ENCODE results near the gene DPP6.

Gene DPP6

GRCh38 chr7:154232700-154233099 is 180.5 kb downstream of the DPP6 start:
- peak; percentile 24 for DNase-seq (ENCODE audit: low spot score)

- no peak for DNase-seq (ENCODE audit: low spot score)
Observed at GRCh38 chr7:154241988-154242387, 189.8 kb downstream of the DPP6 start.

DNA sequence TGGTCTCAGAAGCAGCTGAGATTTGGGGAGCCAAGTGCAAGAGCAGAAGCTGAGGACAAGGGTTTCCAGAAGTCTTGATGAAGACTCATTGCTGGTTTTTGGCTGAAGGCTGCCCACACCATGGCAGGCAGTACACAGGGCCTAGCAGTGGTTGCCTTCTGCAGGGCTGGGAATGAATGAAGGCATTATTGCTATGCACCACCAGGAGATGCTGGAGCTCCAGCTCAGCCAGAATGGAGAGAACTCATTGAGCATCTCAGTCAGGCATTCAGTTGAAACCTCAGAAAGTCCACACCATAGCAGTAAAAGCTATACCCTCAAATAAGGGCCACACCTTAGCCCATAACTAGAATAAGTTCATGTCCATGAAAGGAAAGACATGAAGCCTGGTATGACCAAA is 190.5 kb downstream of the DPP6 start:
- DNase-seq (ENCODE audit: low spot score), result no peak

- DNase-seq (ENCODE audit: low spot score), result no peak
Observed at GRCh38 chr7:154252046-154252445, 199.8 kb downstream of the DPP6 start.

DNA sequence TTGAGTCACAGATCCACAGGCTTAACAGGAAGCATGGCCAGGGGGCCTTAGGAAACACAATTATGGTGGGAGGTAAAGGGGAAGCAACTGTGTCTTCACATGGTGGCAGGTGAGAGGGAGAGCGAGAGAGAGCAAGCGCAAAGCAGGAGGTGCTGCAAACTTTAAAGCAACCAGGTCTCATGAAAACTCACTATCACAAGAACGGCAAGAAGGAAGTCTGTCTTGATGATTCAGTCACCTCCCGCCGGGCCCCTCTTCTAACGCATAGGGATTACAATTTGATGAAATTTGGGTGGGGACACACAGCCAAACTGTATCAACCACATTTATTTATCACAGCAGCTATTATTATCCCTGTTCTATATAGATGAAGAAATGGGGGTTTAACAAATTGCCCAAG is 201.6 kb downstream of the DPP6 start:
- DNase-seq (ENCODE audit: low spot score), result no peak

GRCh38 chr7:154255324-154255723 is 203.1 kb downstream of the DPP6 start:
- no peak for DNase-seq (ENCODE audit: low spot score)

GRCh38 chr7:154256150-154256549 is 204.0 kb downstream of the DPP6 start:
- DNase-seq (ENCODE audit: low spot score), result no peak

GRCh38 chr7:154259396-154259795 is 207.2 kb downstream of the DPP6 start:
- DNase-seq (ENCODE audit: low spot score), result no peak

- DNase-seq (ENCODE audit: low spot score), result peak; percentile 78
Observed at GRCh38 chr7:154287356-154287755, 235.2 kb downstream of the DPP6 start.

GRCh38 chr7:154289119-154289518 is 236.9 kb downstream of the DPP6 start:
- DNase-seq (ENCODE audit: low spot score), result no peak

GRCh38 chr7:154296443-154296842 is 244.2 kb downstream of the DPP6 start:
- no peak for DNase-seq (ENCODE audit: low spot score)

DNA sequence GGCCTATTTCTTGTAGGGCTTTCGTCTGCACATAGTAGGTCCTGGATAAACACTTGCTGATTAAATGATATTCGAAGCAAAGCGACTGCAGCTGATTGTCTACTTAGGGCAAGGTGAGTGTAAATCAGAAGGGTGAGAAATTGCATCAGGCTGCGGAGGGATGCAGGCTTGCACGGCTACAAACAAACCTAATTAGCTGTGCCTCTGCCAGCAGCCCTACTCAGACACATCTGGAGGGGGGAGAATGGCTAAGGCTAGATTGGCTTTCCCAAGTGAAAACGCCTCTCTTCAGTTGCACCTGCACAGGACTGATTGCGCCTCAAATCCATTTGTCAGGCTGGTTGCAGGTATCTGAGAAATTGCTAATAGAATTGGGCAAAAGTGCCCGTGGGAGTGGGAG is 247.5 kb downstream of the DPP6 start:
- DNase-seq (ENCODE audit: low spot score), result no peak

DNA sequence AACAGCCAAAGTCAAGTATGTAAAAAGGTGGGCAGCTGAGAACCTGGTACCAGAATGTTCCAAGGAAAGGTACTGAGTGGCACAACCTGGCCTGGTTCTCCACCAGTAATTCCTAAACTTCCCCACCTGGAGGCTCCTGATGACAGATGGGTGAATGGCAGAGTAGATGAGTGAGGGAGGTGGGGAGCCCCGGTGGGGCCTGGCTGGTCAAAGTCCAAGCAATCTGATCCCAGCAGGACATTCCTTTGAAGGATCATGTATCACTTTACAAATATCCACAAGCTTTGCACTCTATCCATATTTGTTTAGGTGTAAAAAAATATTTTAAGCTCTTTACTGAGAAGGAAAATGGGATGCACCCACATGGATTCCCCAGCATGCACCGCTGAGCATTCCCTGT is 250.2 kb downstream of the DPP6 start:
- peak; percentile 18 for DNase-seq (ENCODE audit: low spot score)

GRCh38 chr7:154304231-154304630 is 252.0 kb downstream of the DPP6 start:
- peak; percentile 37 for DNase-seq (ENCODE audit: low spot score)

- peak; percentile 35 for DNase-seq (ENCODE audit: low spot score)
Observed at GRCh38 chr7:154304740-154305700, 252.8 kb downstream of the DPP6 start.

DNA sequence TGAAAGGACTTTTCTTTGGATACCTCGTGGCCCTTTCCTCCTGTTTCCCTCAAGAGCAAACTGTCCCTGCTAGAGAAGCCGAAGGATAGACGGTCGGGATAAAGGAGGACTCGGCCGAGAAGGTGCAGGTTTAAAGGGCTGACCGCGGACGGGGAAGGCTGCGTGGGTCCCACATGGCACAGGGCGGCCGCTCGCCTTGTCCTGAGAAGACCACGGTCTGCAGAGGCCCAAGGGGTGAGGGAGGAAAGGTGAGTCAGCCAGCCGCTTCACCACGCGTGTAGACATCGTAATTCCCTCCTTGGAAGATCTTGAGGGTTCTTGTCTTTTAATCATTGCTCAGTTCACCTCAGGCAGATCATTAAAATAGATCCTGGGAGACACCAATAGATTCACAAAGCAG is 253.8 kb downstream of the DPP6 start:
- DNase-seq (ENCODE audit: low spot score), result no peak

DNA sequence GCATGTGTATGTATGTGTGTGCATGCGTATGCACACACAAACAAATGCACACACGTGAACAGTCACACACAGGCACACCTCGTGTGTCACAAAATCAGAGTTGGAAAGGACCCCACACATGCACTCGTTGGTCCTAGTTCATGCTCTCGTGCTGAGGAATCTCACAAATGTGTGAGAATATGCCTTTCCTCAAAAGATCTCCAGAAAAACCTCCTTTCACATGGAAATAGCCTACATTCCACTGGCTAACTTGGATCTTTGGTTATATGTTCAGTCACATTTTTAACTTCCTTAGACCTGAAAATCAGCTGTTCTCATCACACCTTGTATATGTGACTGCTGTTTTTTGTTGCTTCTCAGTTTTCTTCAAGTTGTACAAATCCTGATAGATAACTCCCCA is 256.7 kb downstream of the DPP6 start:
- DNase-seq (ENCODE audit: low spot score), result no peak

GRCh38 chr7:154310114-154310513 is 257.9 kb downstream of the DPP6 start:
- DNase-seq (ENCODE audit: low spot score), result no peak

GRCh38 chr7:154324196-154324595 is 272.0 kb downstream of the DPP6 start:
- no peak for DNase-seq (ENCODE audit: low spot score)

DNA sequence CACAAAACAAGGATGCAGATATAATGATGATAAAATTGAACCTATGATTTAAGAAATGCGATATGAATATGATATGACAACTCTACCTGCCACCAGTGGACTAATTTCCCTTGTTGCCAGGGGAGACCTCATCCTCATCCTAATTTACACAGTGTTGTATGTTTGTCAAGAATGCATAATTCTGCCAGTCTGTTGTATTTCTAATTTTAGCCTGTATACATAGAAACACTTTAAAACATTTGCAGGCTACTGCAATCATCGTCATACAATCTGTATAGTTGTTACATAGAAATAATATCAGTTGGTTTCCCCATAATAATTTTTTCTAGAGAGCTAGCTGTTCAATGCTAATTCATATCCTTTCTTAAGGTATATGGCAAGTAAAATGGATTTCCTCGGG is 274.2 kb downstream of the DPP6 start:
- no peak for DNase-seq (ENCODE audit: low spot score)

DNA sequence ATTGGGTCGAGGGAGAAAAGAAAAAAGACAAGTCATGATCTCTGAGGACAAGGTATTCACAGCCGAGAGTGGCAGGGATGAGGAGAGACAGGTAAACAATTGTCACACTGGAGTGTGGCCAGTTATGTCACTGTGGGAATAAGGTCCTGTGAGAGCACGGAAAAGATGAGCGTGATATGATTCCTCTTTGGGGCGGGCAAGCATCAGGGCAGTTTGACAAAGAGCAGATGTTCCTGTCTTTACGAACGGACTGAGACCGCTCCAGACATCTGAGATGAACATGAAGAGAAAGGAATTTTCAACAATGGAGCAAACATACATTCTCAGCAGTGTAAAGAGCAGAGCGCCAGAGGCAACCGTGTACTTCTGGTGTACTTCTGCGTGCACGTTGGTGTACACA is 278.1 kb downstream of the DPP6 start:
- no peak for DNase-seq (ENCODE audit: low spot score)

DNA sequence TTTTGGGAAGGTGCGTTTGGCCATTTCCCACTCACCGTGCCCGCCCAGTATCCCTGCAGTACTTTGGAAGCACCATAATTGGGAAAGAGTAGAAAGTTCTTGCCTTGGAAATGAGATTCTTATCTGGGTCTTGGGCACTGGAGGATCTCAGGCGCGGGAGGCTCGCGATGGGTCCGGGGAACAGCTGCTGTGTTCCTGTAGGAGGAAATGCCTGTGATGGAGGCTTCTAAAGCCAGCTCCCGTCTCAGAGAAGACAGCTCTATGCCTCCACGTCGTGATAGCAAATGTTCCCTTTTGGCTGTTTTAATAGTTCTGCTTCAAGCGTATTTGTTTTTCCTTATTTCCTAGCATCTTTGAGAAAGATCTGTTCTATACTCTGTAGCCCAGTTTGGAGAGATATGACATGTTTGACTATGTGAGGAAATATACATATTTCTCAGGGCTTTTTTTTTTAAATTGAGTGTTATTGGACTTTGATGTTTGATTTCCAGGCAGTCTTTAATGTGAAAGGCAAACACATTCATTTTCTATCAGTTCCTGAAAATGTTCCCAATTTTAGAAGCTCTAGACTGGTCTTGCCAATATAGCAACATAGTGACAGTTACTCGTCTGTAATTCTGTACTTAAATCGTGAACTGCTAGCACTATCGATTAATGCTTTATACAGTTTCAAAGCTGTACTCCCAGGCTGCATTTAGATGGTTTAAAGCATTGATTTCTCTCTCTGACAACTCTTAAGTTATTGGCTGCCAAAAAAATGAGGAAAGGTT is 280.8 kb downstream of the DPP6 start:
- DNase-seq (ENCODE audit: low spot score), result peak; percentile 49

- no peak for DNase-seq (ENCODE audit: low spot score)
Observed at GRCh38 chr7:154336295-154336694, 284.1 kb downstream of the DPP6 start.

Data from cerebellar cortex (tissue), 1 donor.